H1 (cell line): ENCODE results near the gene ACACA. TPM values are rescaled to one million over a fixed set of nuclear protein-coding genes. Genes with fewer than 3 reads are reported as not detected.

Experiments
- CTCF ChIA-PET: fragments of 300-600 bp; sonication (Branson Sonifier 250); formaldehyde crosslinking; loops from one replicate; lab custom pipeline; 2021; ENCODE audit not compliant: partially characterized antibody; lab: Charles Lee
- POLR2A ChIA-PET: fragments of 300-600 bp; sonication (Branson Sonifier 250); formaldehyde crosslinking; loops from one replicate; lab custom pipeline; 2021; ENCODE audit warnings: inconsistent platforms; ENCODE audit not compliant: partially characterized antibody; lab: Charles Lee
- DNase-seq, 2 experiments: peaks; one replicate each; pipeline versions ENCODE4 v3.0.0 to v3.0.0-alpha.2; 2010 to 2022; ENCODE audit warnings: low spot score in 2 of 2, low read depth in 1 of 2, mixed read lengths in 1 of 2
- FAIRE-seq: peaks from 2 replicates; lab custom pipeline; 2011; peaks lifted over from hg19 to GRCh38; lab: Jason Lieb, UNC
- H2AFZ ChIP-seq: 2 replicates; pipeline ENCODE4 v1.8.1; 2012; ENCODE audit warnings: low read length, inconsistent platforms
- H2AK5ac ChIP-seq: 2 replicates; pipeline ENCODE4 v1.6.1; 2013; ENCODE audit warnings: low read depth, low read length
- H2BK120ac ChIP-seq: replicated peaks from 2 replicates; pipeline ENCODE3; 2013; ENCODE audit warnings: low read depth, low read length, inconsistent platforms
- H2BK12ac ChIP-seq: 2 replicates; pipeline ENCODE4 v1.6.1; 2013; ENCODE audit warnings: low read depth, low read length
- H2BK15ac ChIP-seq: 2 replicates; pipeline ENCODE4 v1.6.1; 2013; ENCODE audit warnings: low read length
- H2BK20ac ChIP-seq: 2 replicates; pipeline ENCODE4 v1.6.1; 2013; ENCODE audit warnings: low read length
- H2BK5ac ChIP-seq: 2 replicates; pipeline ENCODE4 v1.6.1; 2013; ENCODE audit warnings: low read depth, low read length
- H3K14ac ChIP-seq: 2 replicates; pipeline ENCODE4 v1.6.1; 2013; ENCODE audit warnings: inconsistent platforms; ENCODE audit not compliant: insufficient read length
- H3K18ac ChIP-seq: 2 replicates; pipeline ENCODE4 v1.6.1; 2013; ENCODE audit warnings: low read length; ENCODE audit errors: extremely low read depth
- H3K23ac ChIP-seq: 2 replicates; pipeline ENCODE4 v1.6.1; 2013; ENCODE audit warnings: inconsistent platforms; ENCODE audit not compliant: insufficient read length
- H3K23me2 ChIP-seq: 2 replicates; pipeline ENCODE4 v1.6.1; 2013; ENCODE audit warnings: low read depth, low read length
- H3K27ac ChIP-seq: 2 replicates; pipeline ENCODE4 v1.6.1; 2011; ENCODE audit warnings: low read depth, low read length, inconsistent platforms
- H3K27me3 ChIP-seq, 4 experiments: replicated peaks in 1 of 4; 1 replicate in 1 of 4; 2 replicates in 3 of 4; pipeline versions ENCODE4 v1.6.1 to v1.8.1; 2011 to 2013; ENCODE audit warnings: low read length in 3 of 4, mild to moderate bottlenecking in 3 of 4, inconsistent platforms in 2 of 4, mixed read lengths in 2 of 4, moderate library complexity in 1 of 4; ENCODE audit not compliant: control insufficient read depth in 3 of 4, insufficient read depth in 3 of 4; ENCODE audit errors: extremely low read depth in 1 of 4
- H3K36me3 ChIP-seq, 4 experiments: 2 replicates each; pipeline versions ENCODE4 v1.6.1 to v1.8.1; 2011 to 2013; ENCODE audit warnings: mild to moderate bottlenecking in 4 of 4, low read length in 3 of 4, moderate library complexity in 2 of 4, control low read depth in 1 of 4, inconsistent platforms in 1 of 4; ENCODE audit not compliant: insufficient read depth in 4 of 4, control insufficient read depth in 2 of 4
- H3K4ac ChIP-seq: replicated peaks from 2 replicates; pipeline ENCODE3; 2013; ENCODE audit warnings: low read length, low read depth, mixed read lengths, inconsistent platforms; ENCODE audit not compliant: insufficient read length
- H3K4me1 ChIP-seq, 4 experiments: replicated peaks in 1 of 4; 1 replicate in 1 of 4; 2 replicates in 3 of 4; pipeline versions ENCODE4 v1.6.1 to v1.8.1; 2011 to 2013; ENCODE audit warnings: low read length in 3 of 4, inconsistent platforms in 2 of 4, mixed read lengths in 1 of 4; ENCODE audit not compliant: insufficient read depth in 4 of 4, control insufficient read depth in 3 of 4
- H3K4me2 ChIP-seq, 2 experiments: 2 replicates each; pipeline versions ENCODE4 v1.6.1 to v1.8.1; 2011 to 2013; ENCODE audit warnings: low read depth in 2 of 2, low read length in 2 of 2, control low read depth in 1 of 2, inconsistent platforms in 1 of 2, mild to moderate bottlenecking in 1 of 2; ENCODE audit not compliant: insufficient read depth in 1 of 2
- H3K4me3 ChIP-seq, 4 experiments: fragments of 200-600, 300-600 bp in 1 of 4; sonication (generic), shearing (Covaris generic), sonication (Bioruptor Twin) in 1 of 4; 2 replicates each; pipeline versions ENCODE4 v1.5.1 to v1.8.1; 2011 to 2016; ENCODE audit warnings: low read length in 4 of 4, low read depth in 3 of 4, control low read depth in 2 of 4, inconsistent platforms in 2 of 4, mild to moderate bottlenecking in 2 of 4, mixed read lengths in 1 of 4, moderate library complexity in 1 of 4; ENCODE audit not compliant: insufficient read depth in 2 of 4; ENCODE audit errors: extremely low read depth in 1 of 4
- H3K56ac ChIP-seq: replicated peaks from 2 replicates; pipeline ENCODE3; 2013; ENCODE audit warnings: low read depth, mild to moderate bottlenecking, mixed read lengths, low read length, inconsistent platforms; ENCODE audit not compliant: insufficient read length
- H3K79me1 ChIP-seq: 2 replicates; pipeline ENCODE4 v1.6.1; 2013; ENCODE audit warnings: low read depth, low read length, control low read depth
- H3K79me2 ChIP-seq, 2 experiments: 2 replicates each; pipeline versions ENCODE4 v1.6.1 to v1.8.1; 2012 to 2013; ENCODE audit warnings: low read length in 2 of 2, mild to moderate bottlenecking in 2 of 2, inconsistent platforms in 1 of 2; ENCODE audit not compliant: insufficient read depth in 2 of 2, control insufficient read depth in 1 of 2
- H3K9ac ChIP-seq, 4 experiments: replicated peaks in 1 of 4; 1 replicate in 1 of 4; 2 replicates in 3 of 4; pipeline versions ENCODE4 v1.6.1 to v1.8.1; 2011 to 2013; ENCODE audit warnings: low read depth in 3 of 4, low read length in 3 of 4, control low read depth in 2 of 4, mild to moderate bottlenecking in 2 of 4, moderate library complexity in 2 of 4, inconsistent platforms in 1 of 4; ENCODE audit errors: extremely low read depth in 1 of 4
- H3K9me3 ChIP-seq, 2 experiments: 2 replicates each; pipeline versions ENCODE4 v1.6.1 to v1.8.1; 2012 to 2013; ENCODE audit warnings: mild to moderate bottlenecking in 2 of 2, moderate library complexity in 2 of 2, control low read depth in 1 of 2, inconsistent platforms in 1 of 2, low read depth in 1 of 2, low read length in 1 of 2, mixed read lengths in 1 of 2; ENCODE audit not compliant: insufficient read depth in 2 of 2
- H4K20me1 ChIP-seq, 2 experiments: replicated peaks in 1 of 2; 2 replicates each; pipeline versions ENCODE3 to v1.8.1; 2011 to 2013; ENCODE audit warnings: inconsistent platforms in 2 of 2, low read length in 2 of 2, mild to moderate bottlenecking in 1 of 2; ENCODE audit not compliant: insufficient read depth in 2 of 2, control insufficient read depth in 1 of 2
- H4K5ac ChIP-seq: 2 replicates; pipeline ENCODE4 v1.6.1; 2013; ENCODE audit warnings: low read length, low read depth, mixed read lengths, inconsistent platforms; ENCODE audit not compliant: insufficient read length
- H4K8ac ChIP-seq: 2 replicates; pipeline ENCODE4 v1.8.0; 2013; ENCODE audit warnings: mild to moderate bottlenecking, moderate library complexity, low read length, inconsistent platforms; ENCODE audit not compliant: insufficient read depth; ENCODE audit errors: extremely low read depth
- H4K91ac ChIP-seq: replicated peaks from 2 replicates; pipeline ENCODE3; 2013; ENCODE audit warnings: low read length, mixed read lengths, inconsistent platforms; ENCODE audit not compliant: insufficient read length
- ASH2L ChIP-seq: fragments of 200-600, 300-600 bp; sonication (generic); IDR thresholded peaks from one replicate; pipeline ENCODE4 v1.7.1; 2017; ENCODE audit warnings: low read length
- MAX ChIP-seq: IDR thresholded peaks from 2 replicates; pipeline ENCODE4 v1.6.1; 2012; ENCODE audit warnings: inconsistent platforms
- WGBS, 2 experiments: shearing (Covaris generic) in 1 of 2; methylation state at CpG; one replicate each; pipeline versions ENCODE4 v1.1.6 to v1.1.7; 2013 to 2015; ENCODE audit warnings: low lambda C conversion rate in 2 of 2, mixed read lengths in 2 of 2, inconsistent platforms in 1 of 2, low coverage in 1 of 2, missing lambda C conversion rate in 1 of 2; ENCODE audit not compliant: insufficient replicate concordance in 2 of 2, insufficient coverage in 1 of 2, insufficient read length in 1 of 2; ENCODE audit errors: extremely low coverage in 1 of 2, missing lambda C conversion rate in 1 of 2; 5-methylcytosine and 5-hydroxymethylcytosine counted together
- polyA plus RNA-seq, 7 experiments: library from polyadenylated mRNA; depleted of rRNA in 3 of 7; stranded (reverse) in 5 of 7; unstranded in 2 of 7; fragments of >200 nt in 5 of 7; fragments of 200-250 nt in 2 of 7; gene quantifications; 1 replicate in 5 of 7; 2 replicates in 1 of 7; 4 replicates in 1 of 7; pipeline versions ENCODE4 v1.2.1 to v1.2.3, GENCODE V29; 2011 to 2013; ENCODE audit warnings: missing spikeins in 2 of 7, mixed read lengths in 2 of 7
- total RNA-seq: library from RNA; stranded (reverse); fragmentation: NEBNext Ultra II Directional; extraction: Animal tissue kit (Norgen Biotek cat#: 25700); gene quantifications from 2 replicates; pipeline ENCODE4 v1.2.1, GENCODE V29; 2021

ACACA gene
- total and polyA plus RNA-seq, 2 of the 8 experiments (the other 6 are each of a cell fraction or from before 2014, with no cell fraction given), result 74.0 to 160 TPM

- Histone ChIP-seq H3K4ac (no peak overlapping the region), H3K27me3 (no peaks in the 10 kb centered on the region), H2BK5ac (no peak overlapping the region), H3K18ac (no peak overlapping the region), H3K4me2 (no peak overlapping the region), H2BK12ac (no peak overlapping the region), H3K79me2 (no peaks in the 10 kb centered on the region), H4K5ac (no peak overlapping the region), H3K56ac (no peak overlapping the region), H3K4me1 (peaks cover 6 to 17% (median 13%) of the 10 kb centered on the region in 4 experiments), H3K27ac (no peak overlapping the region), H4K91ac (no peak overlapping the region), H3K36me3 (peaks cover 0 to 2% (median 0%) of the 10 kb centered on the region in 4 experiments; a peak in 3 of 8 replicates), H3K4me3 (no peak overlapping the region), H4K20me1 (no peaks in the 10 kb centered on the region), H3K14ac (no peak overlapping the region), H3K23ac (no peak overlapping the region), H2AFZ (no peak overlapping the region), H3K23me2 (no peaks in the 10 kb centered on the region), H3K9ac (no peak overlapping the region), H2BK15ac (no peak overlapping the region), H2AK5ac (no peak overlapping the region), H2BK20ac (no peak overlapping the region), H3K9me3 (peaks cover 0 to 11% of the 10 kb centered on the region in 2 experiments; a peak in 1 of 4 replicates), H2BK120ac (no peak overlapping the region), H4K8ac (no peak overlapping the region), H3K79me1 (no peaks in the 10 kb centered on the region)
- no peak for DNase-seq
- FAIRE-seq, result no peak
- 100% methylated on average over 1 of the region's 1 CpG; no CpG with 5 or more reads in 1 of the 2 experiments for WGBS, 2 experiments
- CTCF ChIA-PET, result interaction anchor here (2.4 kb wide), 1 partner anchor 12 kb away, joined by 14 read pairs; no protein-coding TSS in a partner anchor
- POLR2A ChIA-PET, result no interaction called here
- no peak for TF ChIP-seq ASH2L
- no peak for TF ChIP-seq MAX
These were observed 326.9 kb downstream of the ACACA start for GRCh38 chr17:37079735-37080134.
